Astrocyte (in vitro differentiated cells and primary cell): Measurements from ENCODE around the gene ZNF488. TPM values are rescaled to one million over a fixed set of nuclear protein-coding genes. Genes with fewer than 3 reads are reported as not detected.
A peak's percentile ranks its signal among the peaks of the same experiment; 100 is the strongest.

Source experiments
- DNase-seq: peaks from one replicate; pipeline ENCODE4 v3.0.0-alpha.2; 2010; ENCODE audit warnings: low read depth
- FAIRE-seq: peaks from 2 replicates; lab custom pipeline; 2011; peaks lifted over from hg19 to GRCh38; lab: Jason Lieb, UNC
- H2AFZ ChIP-seq: 2 replicates; pipeline ENCODE4 v1.6.0; 2012; ENCODE audit warnings: low read depth, low read length, inconsistent platforms
- H3K27ac ChIP-seq: 2 replicates; pipeline ENCODE4 v1.5.1; 2011; ENCODE audit warnings: low read depth, low read length, inconsistent platforms
- H3K27me3 ChIP-seq: 2 replicates; pipeline ENCODE4 v1.6.0; 2011; ENCODE audit warnings: low read length, inconsistent platforms; ENCODE audit not compliant: insufficient read depth
- H3K36me3 ChIP-seq: 2 replicates; pipeline ENCODE4 v1.5.1; 2011; ENCODE audit warnings: low read length, inconsistent platforms; ENCODE audit not compliant: insufficient read depth
- H3K4me1 ChIP-seq: 2 replicates; pipeline ENCODE4 v1.5.1; 2011; ENCODE audit warnings: low read length, inconsistent platforms; ENCODE audit not compliant: insufficient read depth
- H3K4me2 ChIP-seq: 2 replicates; pipeline ENCODE4 v1.6.0; 2012; ENCODE audit warnings: low read length, inconsistent platforms
- H3K4me3 ChIP-seq: 2 replicates; pipeline ENCODE4 v1.5.1; 2011; ENCODE audit warnings: low read depth, mild to moderate bottlenecking, low read length, inconsistent platforms; ENCODE audit not compliant: insufficient read depth
- H3K79me2 ChIP-seq: 2 replicates; pipeline ENCODE4 v1.6.0; 2012; ENCODE audit warnings: mild to moderate bottlenecking, low read length, inconsistent platforms; ENCODE audit not compliant: insufficient read depth
- H3K9ac ChIP-seq: 2 replicates; pipeline ENCODE4 v1.6.0; 2012; ENCODE audit warnings: mild to moderate bottlenecking, low read length, inconsistent platforms
- H3K9me3 ChIP-seq: 2 replicates; pipeline ENCODE4 v1.5.1; 2012; ENCODE audit warnings: low read depth, mild to moderate bottlenecking, low read length, inconsistent platforms; ENCODE audit not compliant: insufficient read depth
- H4K20me1 ChIP-seq: 2 replicates; pipeline ENCODE4 v1.6.0; 2012; ENCODE audit warnings: low read length, inconsistent platforms; ENCODE audit not compliant: insufficient read depth
- H3K27ac Mint-ChIP-seq: one replicate; pipeline ENCODE4 v1.8.0; 2021; ENCODE audit warnings: mild to moderate bottlenecking, mixed read lengths; ENCODE audit not compliant: unreplicated experiment
- H3K27me3 Mint-ChIP-seq: one replicate; pipeline ENCODE4 v1.8.0; 2021; ENCODE audit warnings: low read depth, mixed read lengths; ENCODE audit not compliant: unreplicated experiment
- H3K36me3 Mint-ChIP-seq: one replicate; pipeline ENCODE4 v1.8.0; 2021; ENCODE audit warnings: low read depth, mixed read lengths; ENCODE audit not compliant: unreplicated experiment
- H3K4me1 Mint-ChIP-seq: one replicate; pipeline ENCODE4 v1.8.0; 2021; ENCODE audit warnings: low read depth, mixed read lengths; ENCODE audit not compliant: unreplicated experiment
- H3K4me3 Mint-ChIP-seq: one replicate; pipeline ENCODE4 v1.8.0; 2021; ENCODE audit warnings: mild to moderate bottlenecking, moderate library complexity, mixed read lengths; ENCODE audit not compliant: unreplicated experiment
- H3K9me3 Mint-ChIP-seq: one replicate; pipeline ENCODE4 v1.8.0; 2021; ENCODE audit warnings: mild to moderate bottlenecking, mixed read lengths; ENCODE audit not compliant: unreplicated experiment
- CTCF ChIP-seq: IDR thresholded peaks from 2 replicates; pipeline ENCODE4 v1.5.1; 2011; ENCODE audit warnings: low read depth, mild to moderate bottlenecking, inconsistent platforms, low read length, moderate library complexity; ENCODE audit not compliant: insufficient read depth
- EZH2 ChIP-seq: IDR thresholded peaks from 2 replicates; pipeline ENCODE4 v1.6.1; 2012; ENCODE audit warnings: mild to moderate bottlenecking, low read length, inconsistent platforms; ENCODE audit not compliant: insufficient read depth
- total RNA-seq: library from RNA; stranded (reverse); gene quantifications from 2 replicates; pipeline ENCODE4 v1.2.1, GENCODE V29; 2021

ZNF488 gene
- total RNA-seq, 1 donor from 2014 or later = 1.4 TPM

DNA sequence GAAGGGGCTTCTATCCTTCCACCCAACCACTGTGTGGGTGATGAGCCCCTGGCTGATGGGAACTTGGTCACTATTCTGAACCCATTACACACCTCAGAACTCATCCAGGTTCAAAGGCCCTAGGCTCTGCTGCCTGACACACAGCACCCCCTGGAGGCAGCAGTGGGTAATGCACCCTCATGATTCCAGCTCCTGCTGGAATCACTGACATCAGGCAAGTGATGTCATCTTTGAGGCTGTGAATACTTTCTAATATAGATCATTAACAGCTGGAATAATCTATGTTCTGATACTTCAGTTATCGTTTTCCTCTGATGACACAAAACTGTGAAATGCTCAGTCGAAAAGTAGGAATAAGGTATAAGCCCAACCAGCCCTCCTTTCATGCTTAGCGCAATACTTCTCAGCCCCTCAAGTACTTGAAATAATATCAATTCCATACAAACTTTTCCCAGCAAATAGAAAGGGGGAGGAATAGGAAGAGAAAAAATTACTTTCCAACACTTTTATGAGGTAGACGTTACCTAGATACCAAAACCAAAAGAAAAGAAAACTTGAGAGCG lies 43.4 kb downstream of the ZNF488 start:
- no peaks in the 10 kb centered on the region for H3K36me3 Mint-ChIP-seq
- H3K27ac Mint-ChIP-seq = no peak overlapping the region
- peaks cover 8% of the 10 kb centered on the region for H3K27me3 ChIP-seq

GRCh38 chr10:47339759-47340607 lies 44.1 kb downstream of the ZNF488 start:
- no peaks in the 10 kb centered on the region for H3K4me1 Mint-ChIP-seq

More for the DNA sequence above, 43.4 kb downstream of the ZNF488 start:
- Histone ChIP-seq H3K9ac (no peak overlapping the region), H3K79me2 (no peaks in the 10 kb centered on the region), H3K36me3 (no peaks in the 10 kb centered on the region), H3K27ac (no peak overlapping the region), H3K9me3 (no peaks in the 10 kb centered on the region), H3K4me3 (no peak overlapping the region), H3K4me2 (no peak overlapping the region), H3K4me1 (no peaks in the 10 kb centered on the region), H2AFZ (no peak overlapping the region), H4K20me1 (no peaks in the 10 kb centered on the region)
- H3K4me3 Mint-ChIP-seq = no peak overlapping the region
- H3K4me1 Mint-ChIP-seq = no peaks in the 10 kb centered on the region
- H3K27me3 Mint-ChIP-seq = peaks cover 45% of the 10 kb centered on the region
- DNase-seq (no peak), FAIRE-seq (no peak)
- peak; percentile 97 for TF ChIP-seq CTCF
- TF ChIP-seq EZH2 = no peak
- no peaks in the 10 kb centered on the region for H3K9me3 Mint-ChIP-seq

More at GRCh38 chr10:47339759-47340607, 44.1 kb downstream of the ZNF488 start:
- H3K4me1 ChIP-seq = no peaks in the 10 kb centered on the region
- H3K4me2 ChIP-seq = no peak overlapping the region
- Mint-ChIP-seq H3K27ac (no peak overlapping the region), H3K9me3 (no peaks in the 10 kb centered on the region), H3K4me3 (no peak overlapping the region), H3K27me3 (peaks cover 43% of the 10 kb centered on the region), H3K36me3 (no peaks in the 10 kb centered on the region)
- no peaks in the 10 kb centered on the region for H4K20me1 ChIP-seq
- H3K79me2 ChIP-seq = no peaks in the 10 kb centered on the region
- FAIRE-seq (no peak), DNase-seq (no peak)
- H3K27ac ChIP-seq = no peak overlapping the region
- H3K27me3 ChIP-seq = peaks cover 10% of the 10 kb centered on the region
- H3K4me3 ChIP-seq = no peak overlapping the region
- no peaks in the 10 kb centered on the region for H3K9me3 ChIP-seq
- H3K9ac ChIP-seq = no peak overlapping the region
- TF ChIP-seq CTCF (no peak), EZH2 (no peak)
- no peak overlapping the region for H2AFZ ChIP-seq
- H3K36me3 ChIP-seq = no peaks in the 10 kb centered on the region
